NOMO-1 (cell line): ENCODE data around the gene FAM227A.
"Not testable (repeated sequence)": the region's sequence is repeated elsewhere in the genome, so short reads cannot be mapped to it uniquely, and the experiment has no call there.

ENCODE experiments used
- DNase-seq, 2 experiments: peaks; one replicate each; lab custom pipeline; 2025; ENCODE audit not compliant: unreplicated experiment in 2 of 2; lab: John Stamatoyannopoulos, UW

The FAM227A gene

GRCh38 chr22:38674888-38675287 is 18.7 kb upstream of the FAM227A start:
- no peak for DNase-seq

- DNase-seq = no peak
Observed at GRCh38 chr22:38657045-38657909, 1.1 kb upstream of the FAM227A start.

- no peak for DNase-seq
Observed at GRCh38 chr22:38655519-38656255, 505 bp downstream of the FAM227A start.

GRCh38 chr22:38653741-38654140 is 2.5 kb downstream of the FAM227A start:
- no peak for DNase-seq

GRCh38 chr22:38652859-38653258 is 3.3 kb downstream of the FAM227A start:
- DNase-seq = no peak

- DNase-seq = no peak
Observed at GRCh38 chr22:38649841-38650522, 6.2 kb downstream of the FAM227A start.

GRCh38 chr22:38645430-38645829 is 10.8 kb downstream of the FAM227A start:
- DNase-seq = no peak

GRCh38 chr22:38644245-38644644 is 11.9 kb downstream of the FAM227A start:
- not testable (repeated sequence) for DNase-seq

- DNase-seq = no peak
Observed at GRCh38 chr22:38641476-38642040, 14.6 kb downstream of the FAM227A start.

GRCh38 chr22:38638728-38639127 is 17.5 kb downstream of the FAM227A start:
- no peak for DNase-seq

GRCh38 chr22:38638216-38638615 is 18.0 kb downstream of the FAM227A start:
- no peak for DNase-seq

GRCh38 chr22:38632528-38632927 is 23.7 kb downstream of the FAM227A start:
- no peak for DNase-seq

- DNase-seq = peak; percentile 30 to 32
Observed at GRCh38 chr22:38631724-38632123, 24.5 kb downstream of the FAM227A start.

- DNase-seq = no peak
Observed at GRCh38 chr22:38629108-38629507, 27.1 kb downstream of the FAM227A start.

GRCh38 chr22:38628444-38628843 is 27.7 kb downstream of the FAM227A start:
- DNase-seq = no peak

GRCh38 chr22:38623351-38623750 is 32.8 kb downstream of the FAM227A start:
- no peak for DNase-seq

GRCh38 chr22:38618682-38619081 is 37.5 kb downstream of the FAM227A start:
- no peak for DNase-seq

GRCh38 chr22:38618258-38618657 is 37.9 kb downstream of the FAM227A start:
- no peak for DNase-seq

GRCh38 chr22:38615064-38615405 is 41.2 kb downstream of the FAM227A start:
- DNase-seq = not testable (repeated sequence)

GRCh38 chr22:38614332-38615063 is 41.7 kb downstream of the FAM227A start:
- no peak for DNase-seq
